Suprapubic skin (tissue), 4 donors: ENCODE measurements around the gene SKA3. TPM values are rescaled to one million over a fixed set of nuclear protein-coding genes. Genes with fewer than 3 reads are reported as not detected.

Experiments used
- DNase-seq, 2 donors: peaks; one replicate each; pipeline ENCODE4 v3.0.0-alpha.2; 2019; ENCODE audit warnings: low spot score in 2 of 2
- H3K27ac ChIP-seq: fragments of 200-600 bp; sonication (generic); one replicate; pipeline ENCODE4 v1.5.1; 2019
- H3K27me3 ChIP-seq: fragments of 200-600 bp; sonication (generic); one replicate; pipeline ENCODE4 v1.5.1; 2019
- H3K36me3 ChIP-seq: fragments of 200-600 bp; sonication (generic); one replicate; pipeline ENCODE4 v1.5.1; 2019
- H3K4me1 ChIP-seq: fragments of 200-600 bp; sonication (generic); one replicate; pipeline ENCODE4 v1.5.1; 2019
- H3K4me3 ChIP-seq: fragments of 200-600 bp; sonication (generic); one replicate; pipeline ENCODE4 v1.5.1; 2019; ENCODE audit warnings: mild to moderate bottlenecking
- H3K9me3 ChIP-seq: fragments of 200-600 bp; sonication (generic); one replicate; pipeline ENCODE4 v1.5.1; 2019
- EP300 ChIP-seq: sonication (generic); formaldehyde crosslinking; IDR thresholded peaks from one replicate; pipeline ENCODE4 v1.6.1; 2017; ENCODE audit warnings: antibody characterized with exemption
- POLR2A ChIP-seq, 2 donors: fragments of 450-650 bp; IDR thresholded peaks; one replicate each; pipeline ENCODE4 v1.6.1; 2017; ENCODE audit warnings: antibody characterized with exemption in 2 of 2, mild to moderate bottlenecking in 2 of 2, moderate library complexity in 2 of 2
- POLR2AphosphoS5 ChIP-seq, 3 donors: sonication (generic); formaldehyde crosslinking; IDR thresholded peaks; one replicate each; pipeline ENCODE4 v1.6.1; 2017; ENCODE audit warnings: antibody characterized with exemption in 3 of 3
- WGBS: methylation state at CpG from one replicate; pipeline ENCODE4 v1.1.5; 2018; 5-methylcytosine and 5-hydroxymethylcytosine counted together
- total RNA-seq, 4 donors: library from RNA; depleted of rRNA; stranded (reverse); fragments of >200 nt; gene quantifications; one replicate each; pipeline ENCODE4 v1.1.0, GENCODE V29; 2016
- TF ChIP-seq, protein P1 (sequence below), 2 donors: fragments of 200-600 bp in 1 of 2; fragments of 450-650 bp in 1 of 2; sonication (generic) in 1 of 2; IDR thresholded peaks; one replicate each; pipeline ENCODE4 v1.5.1; 2016 to 2019; ENCODE audit warnings: antibody characterized with exemption in 2 of 2, mild to moderate bottlenecking in 1 of 2, moderate library complexity in 1 of 2

Gene SKA3
- total RNA-seq, 4 donors from 2014 or later: 0.95 to 3.0 (median 2.2) TPM

DNA sequence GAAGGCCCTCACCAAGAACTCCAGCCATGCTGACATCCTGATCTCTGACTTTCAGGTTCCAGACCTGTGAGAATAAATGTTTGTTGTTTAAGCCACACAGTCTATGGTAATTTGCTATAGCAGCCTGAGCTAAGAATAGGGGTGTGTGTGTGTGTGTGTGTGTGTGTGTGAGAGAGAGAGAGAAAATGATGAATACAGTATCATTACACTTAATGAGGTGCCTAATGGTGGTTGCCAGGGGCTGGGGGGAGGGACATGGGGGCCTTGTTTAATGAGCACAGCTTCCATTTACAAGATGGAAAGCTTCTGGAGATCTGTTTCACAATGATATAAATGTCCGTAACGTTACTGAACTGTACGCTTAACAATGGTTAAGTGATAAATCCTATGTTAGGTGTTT lies 61.1 kb downstream of the SKA3 start:
- H3K27me3 ChIP-seq: no peaks in the 10 kb centered on the region
- H3K36me3 ChIP-seq: no peaks in the 10 kb centered on the region
- no peak overlapping the region for H3K4me3 ChIP-seq
- H3K4me1 ChIP-seq: no peaks in the 10 kb centered on the region
- H3K27ac ChIP-seq: no peak overlapping the region
- DNase-seq: no peak
- 71% methylated on average over 3 of the region's 3 CpGs for WGBS
- H3K9me3 ChIP-seq: no peaks in the 10 kb centered on the region
- TF ChIP-seq POLR2A (IDR thresholded peaks at IDR 0.05) (no peak), EP300 (no peak), POLR2AphosphoS5 (IDR thresholded peaks at IDR 0.05) (no peak)
- TF ChIP-seq, protein P1, sequence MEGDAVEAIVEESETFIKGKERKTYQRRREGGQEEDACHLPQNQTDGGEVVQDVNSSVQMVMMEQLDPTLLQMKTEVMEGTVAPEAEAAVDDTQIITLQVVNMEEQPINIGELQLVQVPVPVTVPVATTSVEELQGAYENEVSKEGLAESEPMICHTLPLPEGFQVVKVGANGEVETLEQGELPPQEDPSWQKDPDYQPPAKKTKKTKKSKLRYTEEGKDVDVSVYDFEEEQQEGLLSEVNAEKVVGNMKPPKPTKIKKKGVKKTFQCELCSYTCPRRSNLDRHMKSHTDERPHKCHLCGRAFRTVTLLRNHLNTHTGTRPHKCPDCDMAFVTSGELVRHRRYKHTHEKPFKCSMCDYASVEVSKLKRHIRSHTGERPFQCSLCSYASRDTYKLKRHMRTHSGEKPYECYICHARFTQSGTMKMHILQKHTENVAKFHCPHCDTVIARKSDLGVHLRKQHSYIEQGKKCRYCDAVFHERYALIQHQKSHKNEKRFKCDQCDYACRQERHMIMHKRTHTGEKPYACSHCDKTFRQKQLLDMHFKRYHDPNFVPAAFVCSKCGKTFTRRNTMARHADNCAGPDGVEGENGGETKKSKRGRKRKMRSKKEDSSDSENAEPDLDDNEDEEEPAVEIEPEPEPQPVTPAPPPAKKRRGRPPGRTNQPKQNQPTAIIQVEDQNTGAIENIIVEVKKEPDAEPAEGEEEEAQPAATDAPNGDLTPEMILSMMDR (IDR thresholded peaks at IDR 0.05): no peak

DNA sequence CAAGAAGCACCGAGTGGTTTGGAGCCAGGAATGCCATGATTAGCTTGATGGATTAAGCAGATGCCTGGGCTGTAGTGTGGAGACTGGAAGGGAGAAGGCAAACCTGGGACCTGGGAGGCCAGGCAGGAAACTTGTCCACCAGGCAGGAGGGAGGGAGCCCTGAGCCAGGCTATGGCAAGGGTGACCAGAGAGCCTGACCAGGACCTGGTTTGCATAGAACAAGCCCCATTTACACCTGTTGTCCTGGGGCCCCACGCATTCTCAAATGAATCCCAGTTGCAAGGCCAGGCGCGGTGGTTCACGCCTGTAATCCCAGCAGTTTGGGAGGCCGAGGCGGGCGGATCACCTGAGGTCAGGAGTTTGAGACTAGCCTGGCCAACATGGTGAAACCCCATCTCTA lies 64.8 kb downstream of the SKA3 start:
- no peaks in the 10 kb centered on the region for H3K4me1 ChIP-seq
- DNase-seq: peak in 1 of 2 donors; percentile 54
- no peaks in the 10 kb centered on the region for H3K36me3 ChIP-seq
- no peaks in the 10 kb centered on the region for H3K27me3 ChIP-seq
- H3K4me3 ChIP-seq: no peak overlapping the region
- no peak overlapping the region for H3K27ac ChIP-seq
- H3K9me3 ChIP-seq: no peaks in the 10 kb centered on the region
- no peak for TF ChIP-seq POLR2A (IDR thresholded peaks at IDR 0.05)
- TF ChIP-seq POLR2AphosphoS5 (IDR thresholded peaks at IDR 0.05): no peak
- TF ChIP-seq, protein P1 (IDR thresholded peaks at IDR 0.05): no peak
- TF ChIP-seq EP300: no peak
- 79% methylated on average over 8 of the region's 8 CpGs for WGBS

DNA sequence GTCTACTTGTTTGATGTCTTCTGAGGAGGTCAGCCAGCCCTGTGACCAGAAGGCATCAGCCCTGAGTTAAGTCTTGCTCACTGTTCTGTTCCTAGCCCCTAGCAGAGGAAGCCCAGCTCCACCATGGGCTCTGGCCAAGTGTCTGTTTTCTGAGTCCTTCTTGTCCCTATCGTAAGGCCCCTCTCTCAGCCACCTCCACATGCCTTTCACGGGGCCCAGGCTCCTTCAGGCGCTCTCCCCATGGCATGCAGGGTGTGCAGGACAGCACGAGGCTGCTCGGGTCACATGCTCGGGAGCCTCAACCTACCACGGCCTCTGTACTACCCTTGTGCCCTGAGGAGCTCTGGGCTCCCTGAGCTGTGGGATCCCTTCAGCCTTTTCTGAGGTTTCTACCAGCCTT lies 67.2 kb downstream of the SKA3 start:
- Histone ChIP-seq H3K27me3 (no peaks in the 10 kb centered on the region), H3K9me3 (no peaks in the 10 kb centered on the region), H3K4me1 (no peaks in the 10 kb centered on the region), H3K36me3 (no peaks in the 10 kb centered on the region), H3K27ac (no peak overlapping the region), H3K4me3 (no peak overlapping the region)
- 79% methylated on average over 7 of the region's 7 CpGs for WGBS
- DNase-seq: peak in 1 of 2 donors; percentile 59
- no peak for TF ChIP-seq EP300
- TF ChIP-seq, protein P1 (IDR thresholded peaks at IDR 0.05): no peak
- no peak for TF ChIP-seq POLR2AphosphoS5 (IDR thresholded peaks at IDR 0.05)
- no peak for TF ChIP-seq POLR2A (IDR thresholded peaks at IDR 0.05)

DNA sequence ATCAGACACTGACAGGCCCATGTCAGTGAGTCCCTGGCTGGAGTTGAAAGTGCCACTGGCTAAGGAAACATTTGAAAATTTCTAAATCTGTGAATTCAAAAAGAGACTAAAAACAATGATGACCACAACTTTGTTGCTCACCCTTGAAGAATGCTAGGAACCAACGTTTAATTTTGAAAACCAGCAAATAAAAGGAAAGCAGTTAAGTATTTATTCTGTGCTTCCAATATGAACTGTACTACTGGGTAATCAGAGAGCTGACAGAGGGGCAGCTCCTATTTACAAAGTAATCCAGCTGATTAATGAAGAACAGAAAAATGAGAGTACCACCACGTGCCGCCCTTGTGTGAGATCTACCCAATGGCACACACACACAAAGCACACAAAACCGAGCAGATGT lies 70.3 kb downstream of the SKA3 start:
- Histone ChIP-seq H3K36me3 (no peaks in the 10 kb centered on the region), H3K27me3 (no peaks in the 10 kb centered on the region), H3K27ac (no peak overlapping the region), H3K9me3 (no peaks in the 10 kb centered on the region), H3K4me1 (no peaks in the 10 kb centered on the region), H3K4me3 (no peak overlapping the region)
- 52% methylated on average over 4 of the region's 4 CpGs for WGBS
- DNase-seq: peak in 1 of 2 donors; percentile 28
- TF ChIP-seq, protein P1 (IDR thresholded peaks at IDR 0.05): no peak
- TF ChIP-seq EP300: no peak

DNA sequence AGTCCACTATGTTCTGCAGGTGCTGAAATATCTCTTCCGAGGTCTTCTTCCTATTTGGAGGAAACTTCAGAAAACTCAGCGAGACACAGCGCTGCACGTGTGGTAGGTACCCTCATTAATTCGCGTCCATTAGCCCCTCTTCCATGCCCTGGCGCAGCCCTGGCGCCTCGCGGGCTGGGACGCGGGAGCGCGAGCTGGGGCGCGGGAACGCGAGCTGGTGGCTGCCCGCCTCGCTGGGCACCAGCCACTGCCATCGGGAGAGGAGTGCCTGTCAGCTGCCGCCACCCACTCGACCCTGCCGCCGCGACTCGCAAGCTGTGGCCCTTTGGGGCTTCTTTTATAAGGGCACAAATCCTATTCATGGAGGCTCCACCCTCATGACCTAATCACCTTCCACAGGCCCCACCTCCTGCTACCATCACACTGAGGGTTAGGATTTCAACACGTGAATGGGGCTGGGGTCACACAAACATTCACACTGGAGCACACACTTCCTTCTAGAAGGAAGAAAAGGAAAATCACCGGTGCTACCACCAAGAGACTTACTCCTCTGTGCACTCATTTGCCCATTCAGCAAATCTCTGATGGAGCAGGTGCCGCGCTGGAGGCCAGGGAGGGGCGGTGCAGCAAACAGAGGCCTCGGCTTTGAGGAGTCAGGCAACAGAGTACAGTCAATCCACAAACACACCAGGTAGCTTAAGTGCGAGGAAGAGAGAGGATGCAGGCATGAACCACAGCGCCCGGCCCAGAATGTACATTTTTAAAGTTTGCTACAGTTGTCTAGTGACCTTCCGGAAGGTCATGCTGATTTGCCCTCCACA lies 71.9 kb downstream of the SKA3 start:
- Histone ChIP-seq H3K4me3 (no peak overlapping the region), H3K9me3 (no peaks in the 10 kb centered on the region), H3K4me1 (no peaks in the 10 kb centered on the region), H3K27ac (no peak overlapping the region), H3K36me3 (no peaks in the 10 kb centered on the region), H3K27me3 (no peaks in the 10 kb centered on the region)
- 95% methylated on average over 34 of the region's 37 CpGs for WGBS
- no peak for TF ChIP-seq POLR2A (IDR thresholded peaks at IDR 0.05)
- TF ChIP-seq, protein P1 (IDR thresholded peaks at IDR 0.05): no peak
- TF ChIP-seq POLR2AphosphoS5 (IDR thresholded peaks at IDR 0.05): no peak
- DNase-seq: peak in 1 of 2 donors; percentile 70

Other genes starting within 250 kb of the SKA3 start
- 10 to 100 TPM; 11.5 to 21.6 (median 16.3) TPM for gene LATS2, start 115.0 kb downstream of the SKA3 start, total RNA-seq
- 100 to 1,000 TPM in 1 of 4 donors, 10 to 100 TPM in 3; 41.1 to 111 (median 62.6) TPM for gene SAP18, start 36.4 kb downstream of the SKA3 start, total RNA-seq
- gene MRPL57, start 106 bp upstream of the SKA3 start, total RNA-seq: 10 to 100 TPM; 17.0 to 29.1 (median 24.6) TPM